Vagina (tissue), 2 donors: ENCODE measurements around the gene NAV2. TPM values are rescaled to one million over a fixed set of nuclear protein-coding genes. Genes with fewer than 3 reads are reported as not detected.

Experiments
- DNase-seq, 2 donors: peaks; one replicate each; pipeline ENCODE4 v3.0.0-alpha.2; 2017; ENCODE audit errors: extremely low spot score in 2 of 2
- H3K27ac ChIP-seq: fragments of 200-600 bp; sonication (generic); one replicate; pipeline ENCODE4 v1.5.1; 2019
- H3K27me3 ChIP-seq: fragments of 200-600 bp; sonication (generic); one replicate; pipeline ENCODE4 v1.5.1; 2019
- H3K36me3 ChIP-seq, 2 donors: fragments of 200-600 bp; sonication (generic); one replicate each; pipeline ENCODE4 v1.5.1; 2017 to 2019
- H3K4me1 ChIP-seq: fragments of 200-600 bp; sonication (generic); one replicate; pipeline ENCODE4 v1.5.1; 2019
- H3K4me3 ChIP-seq, 2 donors: fragments of 200-600 bp; sonication (generic); 1 replicate in 1 of 2; 2 replicates in 1 of 2; pipeline ENCODE4 v1.5.1; 2016 to 2019
- H3K9me3 ChIP-seq: fragments of 200-600 bp; sonication (generic); one replicate; pipeline ENCODE4 v1.5.1; 2019
- POLR2A ChIP-seq, 2 donors: fragments of 450-650 bp; IDR thresholded peaks; one replicate each; pipeline ENCODE4 v1.6.1; 2017; ENCODE audit warnings: antibody characterized with exemption in 2 of 2, mild to moderate bottlenecking in 2 of 2, moderate library complexity in 2 of 2
- POLR2AphosphoS5 ChIP-seq, 2 donors: sonication (generic); formaldehyde crosslinking; IDR thresholded peaks; one replicate each; pipeline ENCODE4 v1.9.0; 2017; ENCODE audit warnings: antibody characterized with exemption in 2 of 2, mild to moderate bottlenecking in 2 of 2, low read depth in 1 of 2; ENCODE audit not compliant: insufficient read depth in 1 of 2
- intact Hi-C: fragments of 100-400 bp; cut with DNase I; formaldehyde crosslinking; loops from one replicate; pipeline ENCODE4 v1.15.1; 2023
- total RNA-seq: library from RNA; depleted of rRNA; stranded (reverse); fragments of >200 nt; gene quantifications from one replicate; pipeline ENCODE4 v1.2.3, GENCODE V29; 2016
- TF ChIP-seq, protein P1 (sequence below), 3 experiments: fragments of 450-650 bp in 2 of 3; fragments of 200-600 bp in 1 of 3; sonication (generic) in 1 of 3; IDR thresholded peaks; one replicate each; pipeline ENCODE4 v1.5.1; 2017 to 2019; ENCODE audit warnings: antibody characterized with exemption in 3 of 3, mild to moderate bottlenecking in 2 of 3, moderate library complexity in 2 of 3

NAV2 gene
- total RNA-seq, 1 donor from 2014 or later = 25.3 TPM

DNA sequence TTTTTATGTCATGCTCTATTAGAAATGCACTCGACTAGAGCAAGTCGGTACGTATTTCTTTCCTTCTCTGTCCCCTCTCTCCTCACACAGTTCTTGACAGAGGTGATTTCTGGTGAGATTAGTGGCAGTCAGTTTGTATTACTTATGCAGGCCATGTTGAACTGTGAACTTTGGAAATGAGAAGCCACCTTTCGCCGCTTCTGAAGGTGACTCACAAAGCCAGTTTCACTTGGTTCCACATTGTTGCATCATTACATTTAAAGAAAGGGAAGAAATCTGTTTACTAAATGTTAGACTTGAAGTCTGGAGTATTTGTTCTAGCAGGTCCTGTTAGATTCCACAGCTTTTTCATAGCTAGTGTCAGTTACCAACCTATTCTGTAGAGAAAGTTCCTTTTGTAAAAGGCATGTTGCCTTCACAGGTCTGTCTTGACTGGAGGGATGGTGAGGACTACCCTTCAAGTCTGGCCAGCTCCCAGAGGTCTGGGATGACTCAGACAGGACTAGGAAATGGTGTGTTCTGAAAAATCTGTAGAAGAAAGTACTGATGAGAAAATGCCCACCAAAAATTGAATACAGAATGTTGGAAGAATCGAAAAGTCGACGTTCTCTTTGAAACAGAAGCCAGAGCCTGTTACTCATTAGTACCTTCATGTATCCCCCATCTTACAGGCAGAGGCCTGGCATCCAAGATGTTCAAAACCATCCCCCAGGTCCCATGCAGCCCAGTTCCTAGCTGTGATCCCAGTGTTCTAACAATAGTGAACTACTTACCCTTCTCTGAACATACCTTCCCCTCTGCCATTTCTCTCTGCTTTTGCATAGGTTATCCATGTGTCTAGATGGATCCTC lies 266.3 kb downstream of the NAV2 start:
- Histone ChIP-seq H3K36me3 (peaks cover 0 to 4% of the 10 kb centered on the region in 2 donors), H3K4me3 (no peak overlapping the region), H3K4me1 (peaks cover 32% of the 10 kb centered on the region), H3K27me3 (no peaks in the 10 kb centered on the region), H3K9me3 (no peaks in the 10 kb centered on the region), H3K27ac (peak overlapping the region; percentile 21)
- DNase-seq = no peak
- intact Hi-C loops = no loop called here
- TF ChIP-seq POLR2A (IDR thresholded peaks at IDR 0.05) = no peak
- TF ChIP-seq, protein P1, sequence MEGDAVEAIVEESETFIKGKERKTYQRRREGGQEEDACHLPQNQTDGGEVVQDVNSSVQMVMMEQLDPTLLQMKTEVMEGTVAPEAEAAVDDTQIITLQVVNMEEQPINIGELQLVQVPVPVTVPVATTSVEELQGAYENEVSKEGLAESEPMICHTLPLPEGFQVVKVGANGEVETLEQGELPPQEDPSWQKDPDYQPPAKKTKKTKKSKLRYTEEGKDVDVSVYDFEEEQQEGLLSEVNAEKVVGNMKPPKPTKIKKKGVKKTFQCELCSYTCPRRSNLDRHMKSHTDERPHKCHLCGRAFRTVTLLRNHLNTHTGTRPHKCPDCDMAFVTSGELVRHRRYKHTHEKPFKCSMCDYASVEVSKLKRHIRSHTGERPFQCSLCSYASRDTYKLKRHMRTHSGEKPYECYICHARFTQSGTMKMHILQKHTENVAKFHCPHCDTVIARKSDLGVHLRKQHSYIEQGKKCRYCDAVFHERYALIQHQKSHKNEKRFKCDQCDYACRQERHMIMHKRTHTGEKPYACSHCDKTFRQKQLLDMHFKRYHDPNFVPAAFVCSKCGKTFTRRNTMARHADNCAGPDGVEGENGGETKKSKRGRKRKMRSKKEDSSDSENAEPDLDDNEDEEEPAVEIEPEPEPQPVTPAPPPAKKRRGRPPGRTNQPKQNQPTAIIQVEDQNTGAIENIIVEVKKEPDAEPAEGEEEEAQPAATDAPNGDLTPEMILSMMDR (IDR thresholded peaks at IDR 0.05) = no peak
- peak in 1 of 2 donors; percentile 80 for TF ChIP-seq POLR2AphosphoS5 (IDR thresholded peaks at IDR 0.05; ENCODE audit: insufficient read depth in 1 of 2, low read depth in 1 of 2)

DNA sequence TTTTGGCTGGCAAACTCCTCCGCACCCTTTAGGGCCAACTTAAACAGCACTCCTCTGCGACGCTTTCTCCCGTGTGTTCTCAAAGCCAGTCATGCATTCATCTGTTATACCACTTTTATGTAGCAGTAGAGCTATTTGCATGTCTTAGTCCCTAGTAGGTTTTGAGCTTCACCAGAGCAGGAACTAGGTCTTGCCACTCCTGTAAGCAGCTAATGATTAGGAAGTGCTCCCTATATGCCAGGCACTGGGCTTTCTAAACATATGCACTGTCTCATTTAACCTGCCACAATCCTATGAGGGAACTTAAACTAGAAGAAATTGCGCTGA lies 266.8 kb downstream of the NAV2 start:
- Histone ChIP-seq H3K36me3 (peaks cover 0 to 4% of the 10 kb centered on the region in 2 donors), H3K27me3 (no peaks in the 10 kb centered on the region), H3K9me3 (no peaks in the 10 kb centered on the region), H3K4me3 (no peak overlapping the region), H3K4me1 (peaks cover 33% of the 10 kb centered on the region), H3K27ac (peak overlapping the region; percentile 21)
- TF ChIP-seq POLR2A (IDR thresholded peaks at IDR 0.05) (no peak), POLR2AphosphoS5 (IDR thresholded peaks at IDR 0.05; ENCODE audit: insufficient read depth in 1 of 2, low read depth in 1 of 2) (no peak)
- TF ChIP-seq, protein P1 (IDR thresholded peaks at IDR 0.05) = no peak
- intact Hi-C loops = no loop called here
- no peak for DNase-seq

DNA sequence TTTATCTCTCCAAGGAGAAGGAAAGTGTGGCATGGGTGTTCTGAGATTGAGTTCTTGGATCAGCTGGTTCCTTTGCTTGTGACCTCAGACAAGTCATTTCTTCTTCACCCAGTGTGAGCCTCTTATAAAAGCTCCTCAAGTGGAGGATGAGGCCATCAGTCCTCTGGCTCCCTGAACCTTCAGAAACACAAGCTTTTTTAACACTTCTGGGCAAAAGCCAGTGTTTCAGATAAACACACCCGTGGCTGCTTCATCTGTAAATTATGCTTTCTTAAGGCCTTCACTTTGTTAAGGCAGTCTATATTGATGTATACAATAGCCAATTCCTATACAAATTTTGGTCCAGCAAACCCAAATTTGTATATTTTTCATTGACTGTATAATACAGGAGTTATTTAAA lies 267.8 kb downstream of the NAV2 start:
- no peak overlapping the region for H3K27ac ChIP-seq

DNA sequence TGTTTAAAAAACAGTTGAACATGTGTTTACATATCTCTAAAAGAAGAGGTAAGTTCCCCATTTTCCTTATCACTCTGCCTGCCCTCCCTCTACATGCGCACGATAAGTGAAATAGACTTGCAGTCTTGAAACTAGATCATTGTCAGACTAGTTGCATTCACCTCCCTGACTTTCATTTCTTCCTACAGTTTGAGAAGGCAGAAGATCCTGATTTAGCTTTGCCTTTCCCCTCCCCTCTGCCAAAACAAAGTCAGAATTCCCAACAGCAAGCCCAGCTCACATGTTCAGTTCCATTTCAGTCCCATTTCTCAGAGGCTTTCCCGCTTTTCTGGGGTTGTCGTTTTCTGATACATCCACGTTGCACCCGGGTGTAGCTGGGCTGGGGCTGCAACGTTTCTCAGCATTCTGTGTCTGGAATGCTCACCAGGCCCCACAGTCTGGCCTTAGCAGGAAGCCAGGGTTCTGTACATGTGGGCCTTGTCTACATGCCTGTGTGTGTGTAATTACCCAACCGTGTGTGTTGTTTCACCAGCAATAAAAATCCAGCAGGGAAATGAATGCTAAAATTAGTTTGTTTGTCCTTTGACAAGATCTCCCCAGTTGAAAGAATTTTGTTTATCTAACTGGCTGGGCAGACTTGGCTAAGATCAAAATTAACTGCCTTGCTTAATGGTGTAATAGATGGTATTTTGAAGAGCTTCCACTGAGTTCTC lies 268.5 kb downstream of the NAV2 start:
- TF ChIP-seq POLR2A (IDR thresholded peaks at IDR 0.05) = no peak
- TF ChIP-seq POLR2AphosphoS5 (IDR thresholded peaks at IDR 0.05; ENCODE audit: insufficient read depth in 1 of 2, low read depth in 1 of 2) = no peak
- TF ChIP-seq, protein P1 (IDR thresholded peaks at IDR 0.05) = no peak
- intact Hi-C loops = no loop called here
- peak overlapping the region in 1 of 2 donors; percentile 5 for H3K4me3 ChIP-seq
- H3K9me3 ChIP-seq = no peaks in the 10 kb centered on the region
- H3K36me3 ChIP-seq = peaks cover 0 to 4% of the 10 kb centered on the region in 2 donors
- H3K4me1 ChIP-seq = peaks cover 33% of the 10 kb centered on the region
- no peak overlapping the region for H3K27ac ChIP-seq
- no peak for DNase-seq
- H3K27me3 ChIP-seq = no peaks in the 10 kb centered on the region

More for the DNA sequence above, 267.8 kb downstream of the NAV2 start:
- Histone ChIP-seq H3K4me1 (peaks cover 33% of the 10 kb centered on the region), H3K4me3 (no peak overlapping the region), H3K9me3 (no peaks in the 10 kb centered on the region), H3K27me3 (no peaks in the 10 kb centered on the region), H3K36me3 (peaks cover 0 to 4% of the 10 kb centered on the region in 2 donors)
- no peak for DNase-seq
- intact Hi-C loops = no loop called here
- TF ChIP-seq, protein P1 (IDR thresholded peaks at IDR 0.05) = no peak
- no peak for TF ChIP-seq POLR2A (IDR thresholded peaks at IDR 0.05)
- TF ChIP-seq POLR2AphosphoS5 (IDR thresholded peaks at IDR 0.05; ENCODE audit: insufficient read depth in 1 of 2, low read depth in 1 of 2) = no peak
